Endothelial cell (in vitro differentiated cells): ENCODE data around the gene TTC23. TPM values are rescaled to one million over a fixed set of nuclear protein-coding genes. Genes with fewer than 3 reads are reported as not detected.
A peak's percentile ranks its signal among the peaks of the same experiment; 100 is the strongest.

Experiments
- DNase-seq: peaks from one replicate; pipeline ENCODE4 v3.0.0; 2021; ENCODE audit warnings: low spot score
- H3K27ac Mint-ChIP-seq: one replicate; pipeline ENCODE4 v1.8.0; 2021; ENCODE audit warnings: mixed read lengths, inconsistent platforms; ENCODE audit not compliant: unreplicated experiment
- H3K27me3 Mint-ChIP-seq: one replicate; pipeline ENCODE4 v1.8.0; 2021; ENCODE audit warnings: mild to moderate bottlenecking, moderate library complexity, mixed read lengths, inconsistent platforms; ENCODE audit not compliant: unreplicated experiment
- H3K36me3 Mint-ChIP-seq: one replicate; pipeline ENCODE4 v1.8.0; 2021; ENCODE audit warnings: mild to moderate bottlenecking, low read depth, mixed read lengths, inconsistent platforms; ENCODE audit not compliant: unreplicated experiment
- H3K4me1 Mint-ChIP-seq: one replicate; pipeline ENCODE4 v1.8.0; 2021; ENCODE audit warnings: mild to moderate bottlenecking, mixed read lengths, inconsistent platforms; ENCODE audit not compliant: unreplicated experiment
- H3K4me3 Mint-ChIP-seq: one replicate; pipeline ENCODE4 v1.8.0; 2021; ENCODE audit warnings: mild to moderate bottlenecking, mixed read lengths, inconsistent platforms; ENCODE audit not compliant: unreplicated experiment
- H3K9me3 Mint-ChIP-seq: one replicate; pipeline ENCODE4 v1.8.0; 2021; ENCODE audit warnings: mixed read lengths, inconsistent platforms; ENCODE audit not compliant: unreplicated experiment
- CTCF ChIP-seq: fragments of 200-600 bp; sonication (generic); IDR thresholded peaks from one replicate; pipeline ENCODE4 v1.5.0; 2021; ENCODE audit warnings: antibody characterized with exemption; ENCODE audit not compliant: unreplicated experiment
- total RNA-seq: library from RNA; stranded (reverse); fragmentation: NEBNext Ultra II Directional; extraction: Animal tissue kit (Norgen Biotek cat#: 25700); gene quantifications from one replicate; pipeline ENCODE4 v1.2.1, GENCODE V29; 2021; ENCODE audit not compliant: unreplicated experiment

TTC23 gene
- total RNA-seq, 1 donor from 2014 or later: 24.3 TPM

GRCh38 chr15:99275061-99275460 lies 25.7 kb upstream of the TTC23 start:
- H3K4me3 Mint-ChIP-seq: no peak overlapping the region
- TF ChIP-seq CTCF: no peak
- DNase-seq: no peak
- H3K27me3 Mint-ChIP-seq: peaks cover 3% of the 10 kb centered on the region
- H3K36me3 Mint-ChIP-seq: no peaks in the 10 kb centered on the region
- H3K9me3 Mint-ChIP-seq: no peaks in the 10 kb centered on the region
- no peak overlapping the region for H3K27ac Mint-ChIP-seq
- H3K4me1 Mint-ChIP-seq: no peaks in the 10 kb centered on the region

DNA sequence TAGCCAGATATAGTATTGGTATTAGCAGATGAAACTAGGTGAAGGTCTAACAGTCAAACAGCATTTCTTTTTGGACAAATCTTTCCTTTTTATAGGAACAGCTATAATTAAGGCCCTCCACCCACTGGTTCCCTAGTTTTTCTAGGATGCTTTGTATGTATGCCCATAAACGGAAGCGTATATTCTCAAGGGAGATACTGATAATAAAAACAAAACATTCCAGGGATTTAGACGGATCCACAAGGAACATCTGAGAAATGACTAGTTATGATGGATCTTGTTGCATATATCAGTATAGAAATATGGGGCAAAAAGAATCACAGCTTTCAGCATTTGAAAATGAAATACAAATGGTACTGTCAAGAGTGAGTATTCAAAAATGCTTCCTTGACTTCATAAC lies 24.4 kb upstream of the TTC23 start:
- Mint-ChIP-seq H3K36me3 (no peaks in the 10 kb centered on the region), H3K4me3 (no peak overlapping the region)

GRCh38 chr15:99268431-99268830 lies 19.1 kb upstream of the TTC23 start:
- no peak overlapping the region for H3K27ac Mint-ChIP-seq

More for the DNA sequence above, 24.4 kb upstream of the TTC23 start:
- Mint-ChIP-seq H3K9me3 (no peaks in the 10 kb centered on the region), H3K4me1 (no peaks in the 10 kb centered on the region), H3K27ac (no peak overlapping the region), H3K27me3 (peaks cover 3% of the 10 kb centered on the region)
- no peak for DNase-seq
- no peak for TF ChIP-seq CTCF

DNA sequence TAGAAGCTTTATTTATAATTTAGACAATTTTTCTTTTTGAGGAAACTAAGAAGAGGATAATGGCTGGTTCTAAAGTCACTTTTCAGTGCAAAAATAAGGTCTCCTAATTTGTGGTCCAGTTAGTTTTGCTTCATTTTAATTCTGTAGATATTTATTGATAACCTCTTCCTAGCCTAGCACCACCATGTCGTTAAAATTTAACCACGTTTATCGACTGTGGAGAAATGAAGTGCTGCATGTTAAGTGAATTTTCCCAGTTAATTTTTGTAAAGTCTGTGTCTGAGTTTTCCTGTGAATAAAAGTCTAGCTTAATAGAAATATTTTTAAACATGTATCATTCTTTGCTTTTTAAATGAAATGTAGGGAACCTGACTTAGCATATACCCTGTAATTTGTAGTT lies 18.6 kb upstream of the TTC23 start:
- Mint-ChIP-seq H3K36me3 (no peaks in the 10 kb centered on the region), H3K27me3 (no peaks in the 10 kb centered on the region), H3K9me3 (no peaks in the 10 kb centered on the region), H3K4me3 (no peak overlapping the region), H3K27ac (no peak overlapping the region), H3K4me1 (peaks cover 10% of the 10 kb centered on the region)
- no peak for TF ChIP-seq CTCF
- no peak for DNase-seq

More at GRCh38 chr15:99268431-99268830, 19.1 kb upstream of the TTC23 start:
- no peaks in the 10 kb centered on the region for H3K9me3 Mint-ChIP-seq
- no peak overlapping the region for H3K4me3 Mint-ChIP-seq
- no peaks in the 10 kb centered on the region for H3K36me3 Mint-ChIP-seq
- no peak for TF ChIP-seq CTCF
- DNase-seq: no peak
- H3K27me3 Mint-ChIP-seq: no peaks in the 10 kb centered on the region
- peaks cover 10% of the 10 kb centered on the region for H3K4me1 Mint-ChIP-seq

GRCh38 chr15:99265541-99266070 lies 16.2 kb upstream of the TTC23 start:
- peak overlapping the region; percentile 11 for H3K27ac Mint-ChIP-seq
- DNase-seq: no peak
- H3K9me3 Mint-ChIP-seq: no peaks in the 10 kb centered on the region

More at GRCh38 chr15:99265541-99266070, 16.2 kb upstream of the TTC23 start:
- Mint-ChIP-seq H3K4me3 (no peak overlapping the region), H3K4me1 (peaks cover 10% of the 10 kb centered on the region), H3K36me3 (no peaks in the 10 kb centered on the region), H3K27me3 (no peaks in the 10 kb centered on the region)
- no peak for TF ChIP-seq CTCF
